Kidney (tissue), 14 donors: ENCODE measurements around the gene CAVIN4. TPM values are rescaled to one million over a fixed set of nuclear protein-coding genes. Genes with fewer than 3 reads are reported as not detected.

Experiments used
- DNase-seq, 5 donors: peaks; one replicate each; pipeline ENCODE4 v3.0.0-alpha.2; 2013 to 2020
- FAIRE-seq: peaks from 2 replicates; lab custom pipeline; 2012; peaks lifted over from hg19 to GRCh38; lab: Jason Lieb, UNC
- H3K27ac ChIP-seq, 2 donors: one replicate each; pipeline ENCODE4 v1.7.0; 2013; ENCODE audit warnings: low read depth in 2 of 2, low read length in 2 of 2, inconsistent platforms in 1 of 2
- H3K27me3 ChIP-seq: one replicate; pipeline ENCODE4 v1.7.1; 2013; ENCODE audit warnings: low read length, inconsistent platforms; ENCODE audit not compliant: control insufficient read depth, insufficient read depth
- H3K36me3 ChIP-seq, 3 donors: one replicate each; pipeline versions ENCODE4 v1.7.0 to v1.7.1; 2013; ENCODE audit warnings: low read length in 3 of 3, control low read depth in 1 of 3, inconsistent platforms in 1 of 3; ENCODE audit not compliant: insufficient read depth in 3 of 3, control insufficient read depth in 2 of 3
- H3K4me1 ChIP-seq, 3 donors: one replicate each; pipeline versions ENCODE4 v1.7.0 to v1.7.1; 2013; ENCODE audit warnings: low read length in 3 of 3, inconsistent platforms in 1 of 3, low read depth in 1 of 3; ENCODE audit not compliant: control insufficient read depth in 2 of 3, insufficient read depth in 2 of 3
- H3K4me3 ChIP-seq, 3 donors: one replicate each; pipeline versions ENCODE4 v1.7.0 to v1.8.1; 2013; ENCODE audit warnings: low read length in 3 of 3, control low read depth in 1 of 3, inconsistent platforms in 1 of 3
- H3K9ac ChIP-seq, 3 donors: one replicate each; pipeline versions ENCODE4 v1.7.0 to v1.7.1; 2013; ENCODE audit warnings: low read length in 3 of 3, control low read depth in 1 of 3, inconsistent platforms in 1 of 3
- H3K9me3 ChIP-seq, 3 donors: one replicate each; pipeline versions ENCODE4 v1.7.0 to v1.7.1; 2013; ENCODE audit warnings: low read length in 3 of 3, control low read depth in 1 of 3, inconsistent platforms in 1 of 3; ENCODE audit not compliant: control insufficient read depth in 2 of 3, insufficient read depth in 1 of 3
- CTCF ChIP-seq: IDR thresholded peaks from 3 replicates; pipeline ENCODE4 v1.5.1; 2012; ENCODE audit warnings: mild to moderate bottlenecking, moderate library complexity, borderline replicate concordance; ENCODE audit not compliant: insufficient read depth; ENCODE audit errors: extremely low read depth
- intact Hi-C: fragments of 100-400 bp; cut with DNase I; formaldehyde crosslinking; loops from one replicate; pipeline ENCODE4 v1.11.1; 2022
- polyA plus RNA-seq: library from polyadenylated mRNA; stranded (reverse); fragments of 350-450 nt; fragmentation: Illumina TruSeq; extraction: RNeasy Lipid Tissue Mini Kit (QIAGEN cat#74804); gene quantifications from one replicate; pipeline ENCODE4 v1.2.3, GENCODE V29; 2014; ENCODE audit warnings: low read depth, low replicate concordance; ENCODE audit not compliant: insufficient read depth
- total RNA-seq: library from RNA; stranded (reverse); fragmentation: NEBNext Ultra II Directional; extraction: Animal tissue kit (Norgen Biotek cat#: 25700); gene quantifications from one replicate; pipeline ENCODE4 v1.2.1, GENCODE V29; 2021
- donor health status: control.
- donor health status: control.
- donor health status: control.
- donor health status: control.
- donor health status: control.
- donor health status: DM: yes; HTN: yes; CAD: no.
- donor health status: Normal renal cell carcinoma (clear cell type).

The CAVIN4 gene
- total and polyA plus RNA-seq, 2 donors from 2014 or later: 0.13 to 0.24 TPM

GRCh38 chr9:100557053-100557452 lies 20.8 kb upstream of the CAVIN4 start:
- Histone ChIP-seq H3K4me3 (no peak overlapping the region), H3K9ac (no peak overlapping the region), H3K36me3 (no peaks in the 10 kb centered on the region), H3K9me3 (no peaks in the 10 kb centered on the region), H3K4me1 (no peaks in the 10 kb centered on the region), H3K27ac (no peak overlapping the region), H3K27me3 (no peaks in the 10 kb centered on the region)
- FAIRE-seq (no peak), DNase-seq (no peak)
- intact Hi-C loops: no loop called here
- no peak for TF ChIP-seq CTCF

GRCh38 chr9:100561256-100561655 lies 16.6 kb upstream of the CAVIN4 start:
- no peak overlapping the region for H3K27ac ChIP-seq
- no peaks in the 10 kb centered on the region for H3K9me3 ChIP-seq
- H3K9ac ChIP-seq: no peak overlapping the region
- no peaks in the 10 kb centered on the region for H3K27me3 ChIP-seq
- no peak for FAIRE-seq
- H3K4me3 ChIP-seq: no peak overlapping the region
- intact Hi-C loops: no loop called here
- no peaks in the 10 kb centered on the region for H3K4me1 ChIP-seq
- TF ChIP-seq CTCF: no peak
- H3K36me3 ChIP-seq: no peaks in the 10 kb centered on the region
- DNase-seq: no peak

- Histone ChIP-seq H3K9ac (no peak overlapping the region), H3K36me3 (no peaks in the 10 kb centered on the region), H3K9me3 (no peaks in the 10 kb centered on the region), H3K4me1 (no peaks in the 10 kb centered on the region), H3K4me3 (no peak overlapping the region), H3K27me3 (no peaks in the 10 kb centered on the region), H3K27ac (no peak overlapping the region)
- intact Hi-C loops: no loop called here
- no peak for FAIRE-seq
- TF ChIP-seq CTCF: no peak
- no peak for DNase-seq
These were observed 10.0 kb upstream of the CAVIN4 start for GRCh38 chr9:100567856-100568255.

GRCh38 chr9:100573655-100574260 lies 4.1 kb upstream of the CAVIN4 start:
- Histone ChIP-seq H3K27ac (no peak overlapping the region), H3K9me3 (no peaks in the 10 kb centered on the region), H3K36me3 (no peaks in the 10 kb centered on the region), H3K4me3 (no peak overlapping the region), H3K27me3 (no peaks in the 10 kb centered on the region), H3K9ac (no peak overlapping the region), H3K4me1 (no peaks in the 10 kb centered on the region)
- no peak for DNase-seq
- no peak for FAIRE-seq
- intact Hi-C loops: no loop called here
- no peak for TF ChIP-seq CTCF
